GM23338 (cell line): ENCODE measurements around the gene MAP1LC3B. TPM values are rescaled to one million over a fixed set of nuclear protein-coding genes. Genes with fewer than 3 reads are reported as not detected.

Experiments used
- ATAC-seq: fragments of 200-7000 bp; cut with Tn5 transposase; 3 replicates; pipeline ENCODE4 v1.9.1; 2020
- DNase-seq: peaks from one replicate; pipeline ENCODE4 v3.0.0-alpha.2; 2015; ENCODE audit warnings: low spot score
- H2AFZ ChIP-seq: fragments of 200-600 bp; sonication (generic); 2 replicates; pipeline ENCODE4 v1.8.0; 2016; ENCODE audit warnings: antibody characterized with exemption, mild to moderate bottlenecking, moderate library complexity
- H3F3A ChIP-seq: fragments of 200-600 bp; sonication (generic); replicated peaks from 2 replicates; pipeline ENCODE4 v1.8.0; 2017; ENCODE audit warnings: antibody characterized with exemption, mixed run types, low read depth
- H3K27ac ChIP-seq: fragments of 200-600 bp; sonication (generic); 2 replicates; pipeline ENCODE4 v1.6.1; 2016; ENCODE audit warnings: low read depth
- H3K27me3 ChIP-seq: fragments of 200-600 bp; sonication (generic); 2 replicates; pipeline ENCODE4 v1.8.0; 2016; ENCODE audit warnings: mild to moderate bottlenecking, mixed run types, moderate library complexity; ENCODE audit not compliant: insufficient read depth
- H3K36me3 ChIP-seq: fragments of 200-600 bp; sonication (generic); 2 replicates; pipeline ENCODE4 v1.8.0; 2016; ENCODE audit warnings: mild to moderate bottlenecking; ENCODE audit not compliant: insufficient read depth
- H3K4me1 ChIP-seq: fragments of 200-600 bp; sonication (generic); 2 replicates; pipeline ENCODE4 v1.8.0; 2016; ENCODE audit warnings: mild to moderate bottlenecking, moderate library complexity; ENCODE audit not compliant: insufficient read depth
- H3K4me2 ChIP-seq: fragments of 200-600 bp; sonication (generic); 2 replicates; pipeline ENCODE4 v1.7.1; 2017; ENCODE audit warnings: mixed run types
- H3K4me3 ChIP-seq: fragments of 200-600 bp; sonication (generic); 2 replicates; pipeline ENCODE4 v1.6.1; 2016; ENCODE audit warnings: mixed run types
- H3K79me2 ChIP-seq: fragments of 200-600 bp; sonication (generic); replicated peaks from 2 replicates; pipeline ENCODE4 v1.8.0; 2017; ENCODE audit warnings: mild to moderate bottlenecking; ENCODE audit not compliant: insufficient read depth
- H3K9me2 ChIP-seq: fragments of 200-600 bp; sonication (generic); 2 replicates; pipeline ENCODE4 v1.8.0; 2017; ENCODE audit not compliant: insufficient read depth
- H4K20me1 ChIP-seq: fragments of 200-600 bp; sonication (generic); replicated peaks from 2 replicates; pipeline ENCODE4 v1.8.0; 2017; ENCODE audit warnings: mild to moderate bottlenecking; ENCODE audit not compliant: insufficient read depth
- H3K27ac Mint-ChIP-seq: 2 replicates; pipeline ENCODE4 v1.8.0; 2020; ENCODE audit warnings: inconsistent platforms, mild to moderate bottlenecking, moderate library complexity, mixed read lengths
- H3K27me3 Mint-ChIP-seq: 3 replicates; pipeline ENCODE4 v1.8.0; 2022; ENCODE audit warnings: low read depth, mild to moderate bottlenecking, moderate library complexity, mixed read lengths, inconsistent platforms; ENCODE audit not compliant: insufficient read depth, poor library complexity
- H3K36me3 Mint-ChIP-seq: 3 replicates; pipeline ENCODE4 v1.8.0; 2021; ENCODE audit warnings: low read depth, mild to moderate bottlenecking, inconsistent platforms, moderate library complexity, mixed read lengths
- H3K4me1 Mint-ChIP-seq: 3 replicates; pipeline ENCODE4 v1.8.0; 2020; ENCODE audit warnings: mild to moderate bottlenecking, inconsistent platforms, mixed read lengths
- H3K4me3 Mint-ChIP-seq: 3 replicates; pipeline ENCODE4 v1.8.0; 2021; ENCODE audit warnings: moderate library complexity, mild to moderate bottlenecking, inconsistent platforms, mixed read lengths
- H3K9me3 Mint-ChIP-seq: 3 replicates; pipeline ENCODE4 v1.8.0; 2020; ENCODE audit warnings: moderate library complexity, mild to moderate bottlenecking, inconsistent platforms, mixed read lengths
- CREB1 ChIP-seq: fragments of 250-450 bp; sonication (Bioruptor Pico); IDR thresholded peaks from 2 replicates; pipeline ENCODE4 v1.5.0; 2020; ENCODE audit warnings: low read depth, mild to moderate bottlenecking, moderate library complexity
- CTCF ChIP-seq, 2 experiments: fragments of 200-600 bp in 1 of 2; sonication (generic) in 1 of 2; conservative IDR thresholded peaks; 2 replicates each; pipeline versions ENCODE4 v1.5.1 to v1.6.1; 2016 to 2017; ENCODE audit warnings: antibody characterized with exemption in 2 of 2, low read depth in 2 of 2, mild to moderate bottlenecking in 2 of 2, moderate library complexity in 1 of 2
- ETS1 ChIP-seq: IDR thresholded peaks from 2 replicates; pipeline ENCODE4 v1.6.1; 2016; ENCODE audit warnings: antibody characterized with exemption
- EZH2 ChIP-seq: fragments of 200-600 bp; sonication (generic); IDR thresholded peaks from one replicate; pipeline ENCODE4 v1.8.0; 2017; ENCODE audit warnings: antibody characterized with exemption, mild to moderate bottlenecking, low read depth; ENCODE audit not compliant: unreplicated experiment
- EZH2phosphoT487 ChIP-seq: fragments of 200-600 bp; sonication (generic); IDR thresholded peaks from one replicate; pipeline ENCODE4 v1.8.1; 2018; ENCODE audit warnings: antibody characterized with exemption; ENCODE audit not compliant: unreplicated experiment
- JUNB ChIP-seq: IDR thresholded peaks from one replicate; pipeline ENCODE4 v1.6.1; 2016; ENCODE audit warnings: antibody characterized with exemption; ENCODE audit not compliant: unreplicated experiment
- NANOG ChIP-seq: IDR thresholded peaks from 2 replicates; pipeline ENCODE4 v1.6.1; 2016; ENCODE audit warnings: antibody characterized with exemption, borderline replicate concordance
- POLR2AphosphoS5 ChIP-seq: IDR thresholded peaks from 2 replicates; pipeline ENCODE4 v1.6.1; 2016; ENCODE audit warnings: antibody characterized with exemption, low read depth
- REST ChIP-seq: IDR thresholded peaks from one replicate; pipeline ENCODE4 v1.6.1; 2018; ENCODE audit warnings: antibody characterized with exemption; ENCODE audit not compliant: unreplicated experiment
- STAT1 ChIP-seq: IDR thresholded peaks from one replicate; pipeline ENCODE4 v1.6.1; 2016; ENCODE audit warnings: antibody characterized with exemption; ENCODE audit not compliant: unreplicated experiment
- ZNF114 ChIP-seq: fragments of 250-450 bp; sonication (Bioruptor Pico); IDR thresholded peaks from 2 replicates; pipeline ENCODE4 v1.5.0; 2020; ENCODE audit warnings: mild to moderate bottlenecking, moderate library complexity
- ZNF331 ChIP-seq: fragments of 250-450 bp; sonication (Bioruptor Pico); IDR thresholded peaks from 2 replicates; pipeline ENCODE4 v1.5.0; 2020; ENCODE audit warnings: low read depth, mild to moderate bottlenecking, moderate library complexity
- ZNF462 ChIP-seq: fragments of 250-450 bp; sonication (Bioruptor Pico); IDR thresholded peaks from 2 replicates; pipeline ENCODE4 v1.5.0; 2020; ENCODE audit warnings: mild to moderate bottlenecking, moderate library complexity
- polyA plus RNA-seq: library from polyadenylated mRNA; unstranded; fragments of >200 nt; fragmentation: Nextera tagmentation; extraction: Ambion mirVana; gene quantifications from 2 replicates; pipeline ENCODE4 v1.2.1, GENCODE V29; 2016
- total RNA-seq: library from RNA; depleted of rRNA; stranded (reverse); fragments of >200 nt; shearing (Covaris generic); gene quantifications from 2 replicates; pipeline ENCODE4 v1.2.3, GENCODE V29; 2014

Gene MAP1LC3B
- total and polyA plus RNA-seq, 2 experiments from 2014 or later = 35.9 to 80.2 TPM

GRCh38 chr16:87434146-87434667 is 42.1 kb downstream of the MAP1LC3B start:
- Mint-ChIP-seq H3K27ac (peak overlapping the region; percentile 47; the same call in 1 of the 2 replicates), H3K9me3 (no peaks in the 10 kb centered on the region), H3K4me1 (peaks cover 16% of the 10 kb centered on the region), H3K27me3 (peaks cover 4% of the 10 kb centered on the region), H3K36me3 (peaks cover 5% of the 10 kb centered on the region; the same call in 1 of the 3 replicates), H3K4me3 (no peak overlapping the region)
- peaks cover 2% of the 10 kb centered on the region; the same call in 1 of the 2 replicates for H4K20me1 ChIP-seq
- no peak overlapping the region for H2AFZ ChIP-seq
- H3K9me2 ChIP-seq = no peaks in the 10 kb centered on the region
- no peaks in the 10 kb centered on the region for H3K36me3 ChIP-seq
- no peak for ATAC-seq
- no peak overlapping the region for H3K4me3 ChIP-seq
- no peaks in the 10 kb centered on the region for H3F3A ChIP-seq
- no peak for DNase-seq
- TF ChIP-seq POLR2AphosphoS5 (no peak), STAT1 (no peak), ZNF462 (CRISPR knock-in tag) (no peak), NANOG (no peak), REST (no peak), ZNF331 (CRISPR knock-in tag) (no peak), CTCF (conservative IDR thresholded peaks at IDR 0.05; ENCODE audit: low read depth in 2 of 2) (no peak), JUNB (no peak), EZH2phosphoT487 (no peak), ZNF114 (CRISPR knock-in tag) (no peak), CREB1 (no peak), EZH2 (no peak), ETS1 (no peak)
- H3K4me2 ChIP-seq = no peak overlapping the region
- H3K79me2 ChIP-seq = peaks cover 20% of the 10 kb centered on the region
- no peaks in the 10 kb centered on the region; the same call in 1 of the 2 replicates for H3K4me1 ChIP-seq
- H3K27ac ChIP-seq = no peak overlapping the region
- H3K27me3 ChIP-seq = no peaks in the 10 kb centered on the region
